Spleen (tissue), 7 donors: Measurements from ENCODE around the gene L1CAM.

Experiments
- POLR2A ChIP-seq, 3 donors: fragments of 450-650 bp; IDR thresholded peaks; one replicate each; pipeline ENCODE4 v1.5.1; 2017; ENCODE audit warnings: antibody characterized with exemption in 3 of 3, mild to moderate bottlenecking in 1 of 3
- POLR2AphosphoS5 ChIP-seq, 3 donors: sonication (generic); formaldehyde crosslinking; IDR thresholded peaks; one replicate each; pipeline ENCODE4 v1.5.1; 2017; ENCODE audit warnings: antibody characterized with exemption in 3 of 3
- TF ChIP-seq, protein P1 (sequence below), 11 experiments: fragments of 200-600 bp in 7 of 11; fragments of 450-650 bp in 4 of 11; sonication (generic) in 4 of 11; IDR thresholded peaks in 8 of 11; conservative IDR thresholded peaks in 3 of 11; 1 replicate in 7 of 11; 2 replicates in 4 of 11; pipeline versions ENCODE4 v1.4.0 to v1.8.0; 2016 to 2021; ENCODE audit warnings: antibody characterized with exemption in 11 of 11, inconsistent platforms in 4 of 11, mild to moderate bottlenecking in 1 of 11
- donor health status: DM: no; HTN: no; CAD: no; lungs with moderate emphysema.
- donor health status: DM: no; HTN: no; CAD: no.
- donor health status: DM: no; HTN: no; CAD: no.

DNA sequence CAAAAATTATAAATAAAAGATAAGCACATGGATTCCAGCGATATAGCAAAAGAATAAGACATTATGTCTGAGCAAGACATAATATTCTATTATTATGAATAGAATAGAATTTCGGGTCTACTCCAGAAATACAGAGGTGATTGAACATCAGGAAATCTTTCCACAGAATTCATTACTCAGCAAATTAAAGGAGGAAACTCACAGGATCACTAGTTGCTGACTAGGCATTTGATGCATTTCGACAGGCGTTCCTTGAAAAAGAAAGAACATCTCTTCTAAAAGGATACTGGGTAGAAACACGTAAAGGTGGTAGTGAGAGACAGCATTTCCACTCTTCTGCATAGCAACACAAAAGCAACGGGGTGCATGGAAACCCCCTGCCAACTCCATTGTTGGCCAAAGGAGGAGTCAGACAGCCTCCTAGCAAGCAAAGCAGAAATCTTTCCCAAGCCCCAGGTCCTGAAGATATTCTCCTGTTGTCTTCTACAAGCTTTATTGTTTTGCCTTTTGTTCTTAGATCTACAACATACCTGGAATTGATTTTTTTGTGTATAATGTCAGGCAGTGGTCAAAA lies 41.4 kb downstream of the L1CAM start:
- TF ChIP-seq POLR2A (IDR thresholded peaks at IDR 0.05) (no peak), POLR2AphosphoS5 (IDR thresholded peaks at IDR 0.05) (no peak)
- TF ChIP-seq, protein P1, sequence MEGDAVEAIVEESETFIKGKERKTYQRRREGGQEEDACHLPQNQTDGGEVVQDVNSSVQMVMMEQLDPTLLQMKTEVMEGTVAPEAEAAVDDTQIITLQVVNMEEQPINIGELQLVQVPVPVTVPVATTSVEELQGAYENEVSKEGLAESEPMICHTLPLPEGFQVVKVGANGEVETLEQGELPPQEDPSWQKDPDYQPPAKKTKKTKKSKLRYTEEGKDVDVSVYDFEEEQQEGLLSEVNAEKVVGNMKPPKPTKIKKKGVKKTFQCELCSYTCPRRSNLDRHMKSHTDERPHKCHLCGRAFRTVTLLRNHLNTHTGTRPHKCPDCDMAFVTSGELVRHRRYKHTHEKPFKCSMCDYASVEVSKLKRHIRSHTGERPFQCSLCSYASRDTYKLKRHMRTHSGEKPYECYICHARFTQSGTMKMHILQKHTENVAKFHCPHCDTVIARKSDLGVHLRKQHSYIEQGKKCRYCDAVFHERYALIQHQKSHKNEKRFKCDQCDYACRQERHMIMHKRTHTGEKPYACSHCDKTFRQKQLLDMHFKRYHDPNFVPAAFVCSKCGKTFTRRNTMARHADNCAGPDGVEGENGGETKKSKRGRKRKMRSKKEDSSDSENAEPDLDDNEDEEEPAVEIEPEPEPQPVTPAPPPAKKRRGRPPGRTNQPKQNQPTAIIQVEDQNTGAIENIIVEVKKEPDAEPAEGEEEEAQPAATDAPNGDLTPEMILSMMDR (IDR thresholded peaks at IDR 0.05 in 8 of 11, conservative IDR thresholded peaks at IDR 0.05 in 3 of 11): no peak
